Bone marrow (tissue), 2 donors: ENCODE results near the gene H6PD.

Experiments
- DNase-seq, 2 donors: peaks; one replicate each; lab custom pipeline; 2025; lab: John Stamatoyannopoulos, UW

Gene H6PD

GRCh38 chr1:9260059-9260766 lies 25.6 kb downstream of the H6PD start:
- DNase-seq, result no peak

- DNase-seq, result no peak
Measured at GRCh38 chr1:9261496-9261895, 26.9 kb downstream of the H6PD start.

- DNase-seq, result no peak
Measured at GRCh38 chr1:9262096-9262986, 27.8 kb downstream of the H6PD start.

GRCh38 chr1:9263276-9263855 lies 28.8 kb downstream of the H6PD start:
- no peak for DNase-seq

GRCh38 chr1:9263984-9264872 lies 29.7 kb downstream of the H6PD start:
- no peak for DNase-seq

- DNase-seq, result no peak
Measured at GRCh38 chr1:9265037-9265436, 30.5 kb downstream of the H6PD start.

- no peak for DNase-seq
Measured at GRCh38 chr1:9265968-9266367, 31.4 kb downstream of the H6PD start.

GRCh38 chr1:9267352-9267686 lies 32.7 kb downstream of the H6PD start:
- no peak for DNase-seq

- no peak for DNase-seq
Measured at GRCh38 chr1:9267827-9268581, 33.4 kb downstream of the H6PD start.

- DNase-seq, result no peak
Measured at GRCh38 chr1:9269078-9269501, 34.5 kb downstream of the H6PD start.

GRCh38 chr1:9269721-9270120 lies 35.1 kb downstream of the H6PD start:
- DNase-seq, result no peak

- no peak for DNase-seq
Measured at GRCh38 chr1:9270290-9270883, 35.8 kb downstream of the H6PD start.

- no peak for DNase-seq
Measured at GRCh38 chr1:9271283-9271682, 36.7 kb downstream of the H6PD start.

GRCh38 chr1:9271861-9272595 lies 37.5 kb downstream of the H6PD start:
- no peak for DNase-seq

- no peak for DNase-seq
Measured at GRCh38 chr1:9273177-9273576, 38.6 kb downstream of the H6PD start.

- no peak for DNase-seq
Measured at GRCh38 chr1:9275161-9275560, 40.6 kb downstream of the H6PD start.

GRCh38 chr1:9275567-9276034 lies 41.0 kb downstream of the H6PD start:
- DNase-seq, result peak; percentile 58 to 85

GRCh38 chr1:9278116-9278515 lies 43.5 kb downstream of the H6PD start:
- DNase-seq, result no peak

GRCh38 chr1:9278585-9279153 lies 44.1 kb downstream of the H6PD start:
- DNase-seq, result no peak
